GM23338 (cell line): ENCODE measurements around the gene ZFP92. TPM values are rescaled to one million over a fixed set of nuclear protein-coding genes. Genes with fewer than 3 reads are reported as not detected.

Source experiments
- ATAC-seq: fragments of 200-7000 bp; cut with Tn5 transposase; 3 replicates; pipeline ENCODE4 v1.9.1; 2020
- DNase-seq: peaks from one replicate; pipeline ENCODE4 v3.0.0-alpha.2; 2015; ENCODE audit warnings: low spot score
- H2AFZ ChIP-seq: fragments of 200-600 bp; sonication (generic); 2 replicates; pipeline ENCODE4 v1.8.0; 2016; ENCODE audit warnings: antibody characterized with exemption, mild to moderate bottlenecking, moderate library complexity
- H3F3A ChIP-seq: fragments of 200-600 bp; sonication (generic); replicated peaks from 2 replicates; pipeline ENCODE4 v1.8.0; 2017; ENCODE audit warnings: antibody characterized with exemption, mixed run types, low read depth
- H3K27ac ChIP-seq: fragments of 200-600 bp; sonication (generic); 2 replicates; pipeline ENCODE4 v1.6.1; 2016; ENCODE audit warnings: low read depth
- H3K27me3 ChIP-seq: fragments of 200-600 bp; sonication (generic); 2 replicates; pipeline ENCODE4 v1.8.0; 2016; ENCODE audit warnings: mild to moderate bottlenecking, mixed run types, moderate library complexity; ENCODE audit not compliant: insufficient read depth
- H3K36me3 ChIP-seq: fragments of 200-600 bp; sonication (generic); 2 replicates; pipeline ENCODE4 v1.8.0; 2016; ENCODE audit warnings: mild to moderate bottlenecking; ENCODE audit not compliant: insufficient read depth
- H3K4me1 ChIP-seq: fragments of 200-600 bp; sonication (generic); 2 replicates; pipeline ENCODE4 v1.8.0; 2016; ENCODE audit warnings: mild to moderate bottlenecking, moderate library complexity; ENCODE audit not compliant: insufficient read depth
- H3K4me2 ChIP-seq: fragments of 200-600 bp; sonication (generic); 2 replicates; pipeline ENCODE4 v1.7.1; 2017; ENCODE audit warnings: mixed run types
- H3K4me3 ChIP-seq: fragments of 200-600 bp; sonication (generic); 2 replicates; pipeline ENCODE4 v1.6.1; 2016; ENCODE audit warnings: mixed run types
- H3K79me2 ChIP-seq: fragments of 200-600 bp; sonication (generic); replicated peaks from 2 replicates; pipeline ENCODE4 v1.8.0; 2017; ENCODE audit warnings: mild to moderate bottlenecking; ENCODE audit not compliant: insufficient read depth
- H3K9me2 ChIP-seq: fragments of 200-600 bp; sonication (generic); 2 replicates; pipeline ENCODE4 v1.8.0; 2017; ENCODE audit not compliant: insufficient read depth
- H4K20me1 ChIP-seq: fragments of 200-600 bp; sonication (generic); replicated peaks from 2 replicates; pipeline ENCODE4 v1.8.0; 2017; ENCODE audit warnings: mild to moderate bottlenecking; ENCODE audit not compliant: insufficient read depth
- H3K27ac Mint-ChIP-seq: 2 replicates; pipeline ENCODE4 v1.8.0; 2020; ENCODE audit warnings: inconsistent platforms, mild to moderate bottlenecking, moderate library complexity, mixed read lengths
- H3K27me3 Mint-ChIP-seq: 3 replicates; pipeline ENCODE4 v1.8.0; 2022; ENCODE audit warnings: low read depth, mild to moderate bottlenecking, moderate library complexity, mixed read lengths, inconsistent platforms; ENCODE audit not compliant: insufficient read depth, poor library complexity
- H3K36me3 Mint-ChIP-seq: 3 replicates; pipeline ENCODE4 v1.8.0; 2021; ENCODE audit warnings: low read depth, mild to moderate bottlenecking, inconsistent platforms, moderate library complexity, mixed read lengths
- H3K4me1 Mint-ChIP-seq: 3 replicates; pipeline ENCODE4 v1.8.0; 2020; ENCODE audit warnings: mild to moderate bottlenecking, inconsistent platforms, mixed read lengths
- H3K4me3 Mint-ChIP-seq: 3 replicates; pipeline ENCODE4 v1.8.0; 2021; ENCODE audit warnings: moderate library complexity, mild to moderate bottlenecking, inconsistent platforms, mixed read lengths
- H3K9me3 Mint-ChIP-seq: 3 replicates; pipeline ENCODE4 v1.8.0; 2020; ENCODE audit warnings: moderate library complexity, mild to moderate bottlenecking, inconsistent platforms, mixed read lengths
- CREB1 ChIP-seq: fragments of 250-450 bp; sonication (Bioruptor Pico); IDR thresholded peaks from 2 replicates; pipeline ENCODE4 v1.5.0; 2020; ENCODE audit warnings: low read depth, mild to moderate bottlenecking, moderate library complexity
- CTCF ChIP-seq, 2 experiments: fragments of 200-600 bp in 1 of 2; sonication (generic) in 1 of 2; conservative IDR thresholded peaks; 2 replicates each; pipeline versions ENCODE4 v1.5.1 to v1.6.1; 2016 to 2017; ENCODE audit warnings: antibody characterized with exemption in 2 of 2, low read depth in 2 of 2, mild to moderate bottlenecking in 2 of 2, moderate library complexity in 1 of 2
- JUNB ChIP-seq: IDR thresholded peaks from one replicate; pipeline ENCODE4 v1.6.1; 2016; ENCODE audit warnings: antibody characterized with exemption; ENCODE audit not compliant: unreplicated experiment
- POLR2AphosphoS5 ChIP-seq: IDR thresholded peaks from 2 replicates; pipeline ENCODE4 v1.6.1; 2016; ENCODE audit warnings: antibody characterized with exemption, low read depth
- ZNF114 ChIP-seq: fragments of 250-450 bp; sonication (Bioruptor Pico); IDR thresholded peaks from 2 replicates; pipeline ENCODE4 v1.5.0; 2020; ENCODE audit warnings: mild to moderate bottlenecking, moderate library complexity
- polyA plus RNA-seq: library from polyadenylated mRNA; unstranded; fragments of >200 nt; fragmentation: Nextera tagmentation; extraction: Ambion mirVana; gene quantifications from 2 replicates; pipeline ENCODE4 v1.2.1, GENCODE V29; 2016
- total RNA-seq: library from RNA; depleted of rRNA; stranded (reverse); fragments of >200 nt; shearing (Covaris generic); gene quantifications from 2 replicates; pipeline ENCODE4 v1.2.3, GENCODE V29; 2014
- TF ChIP-seq, protein P1 (sequence below): IDR thresholded peaks from one replicate; pipeline ENCODE4 v1.6.1; 2018; ENCODE audit warnings: antibody characterized with exemption; ENCODE audit not compliant: unreplicated experiment
- TF ChIP-seq, protein P2 (sequence below): fragments of 250-450 bp; sonication (Bioruptor Pico); IDR thresholded peaks from 2 replicates; pipeline ENCODE4 v1.5.0; 2020; ENCODE audit warnings: mild to moderate bottlenecking, moderate library complexity

Gene ZFP92
- total and polyA plus RNA-seq, 2 experiments from 2014 or later, result 0.05 to 0.52 TPM

- Histone ChIP-seq H3K27ac (no peak overlapping the region), H3K36me3 (no peaks in the 10 kb centered on the region), H3K4me1 (no peaks in the 10 kb centered on the region), H3K4me3 (no peak overlapping the region), H3F3A (no peaks in the 10 kb centered on the region), H3K9me2 (no peaks in the 10 kb centered on the region), H2AFZ (no peak overlapping the region), H3K79me2 (no peaks in the 10 kb centered on the region), H3K4me2 (no peak overlapping the region), H3K27me3 (no peaks in the 10 kb centered on the region), H4K20me1 (no peaks in the 10 kb centered on the region)
- H3K4me1 Mint-ChIP-seq, result no peaks in the 10 kb centered on the region
- no peaks in the 10 kb centered on the region for H3K27me3 Mint-ChIP-seq
- ATAC-seq, result no peak
- H3K36me3 Mint-ChIP-seq, result no peaks in the 10 kb centered on the region
- TF ChIP-seq, protein P1, sequence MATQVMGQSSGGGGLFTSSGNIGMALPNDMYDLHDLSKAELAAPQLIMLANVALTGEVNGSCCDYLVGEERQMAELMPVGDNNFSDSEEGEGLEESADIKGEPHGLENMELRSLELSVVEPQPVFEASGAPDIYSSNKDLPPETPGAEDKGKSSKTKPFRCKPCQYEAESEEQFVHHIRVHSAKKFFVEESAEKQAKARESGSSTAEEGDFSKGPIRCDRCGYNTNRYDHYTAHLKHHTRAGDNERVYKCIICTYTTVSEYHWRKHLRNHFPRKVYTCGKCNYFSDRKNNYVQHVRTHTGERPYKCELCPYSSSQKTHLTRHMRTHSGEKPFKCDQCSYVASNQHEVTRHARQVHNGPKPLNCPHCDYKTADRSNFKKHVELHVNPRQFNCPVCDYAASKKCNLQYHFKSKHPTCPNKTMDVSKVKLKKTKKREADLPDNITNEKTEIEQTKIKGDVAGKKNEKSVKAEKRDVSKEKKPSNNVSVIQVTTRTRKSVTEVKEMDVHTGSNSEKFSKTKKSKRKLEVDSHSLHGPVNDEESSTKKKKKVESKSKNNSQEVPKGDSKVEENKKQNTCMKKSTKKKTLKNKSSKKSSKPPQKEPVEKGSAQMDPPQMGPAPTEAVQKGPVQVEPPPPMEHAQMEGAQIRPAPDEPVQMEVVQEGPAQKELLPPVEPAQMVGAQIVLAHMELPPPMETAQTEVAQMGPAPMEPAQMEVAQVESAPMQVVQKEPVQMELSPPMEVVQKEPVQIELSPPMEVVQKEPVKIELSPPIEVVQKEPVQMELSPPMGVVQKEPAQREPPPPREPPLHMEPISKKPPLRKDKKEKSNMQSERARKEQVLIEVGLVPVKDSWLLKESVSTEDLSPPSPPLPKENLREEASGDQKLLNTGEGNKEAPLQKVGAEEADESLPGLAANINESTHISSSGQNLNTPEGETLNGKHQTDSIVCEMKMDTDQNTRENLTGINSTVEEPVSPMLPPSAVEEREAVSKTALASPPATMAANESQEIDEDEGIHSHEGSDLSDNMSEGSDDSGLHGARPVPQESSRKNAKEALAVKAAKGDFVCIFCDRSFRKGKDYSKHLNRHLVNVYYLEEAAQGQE, result no peak
- TF ChIP-seq ZNF114 (CRISPR knock-in tag), result no peak
- no peak for TF ChIP-seq CTCF (conservative IDR thresholded peaks at IDR 0.05; ENCODE audit: low read depth in 2 of 2)
- TF ChIP-seq JUNB, result no peak
- DNase-seq, result no peak
- no peak overlapping the region for H3K4me3 Mint-ChIP-seq
- H3K9me3 Mint-ChIP-seq, result peaks cover 5% of the 10 kb centered on the region; the same call in 2 of the 3 replicates
- no peak overlapping the region for H3K27ac Mint-ChIP-seq
Measured at GRCh38 chrX:153433781-153434285, 22.6 kb downstream of the ZFP92 start.

GRCh38 chrX:153434801-153435200, 23.5 kb downstream of the ZFP92 start:
- no peak for ATAC-seq
- Mint-ChIP-seq H3K4me1 (no peaks in the 10 kb centered on the region), H3K36me3 (no peaks in the 10 kb centered on the region), H3K4me3 (no peak overlapping the region), H3K27ac (no peak overlapping the region), H3K27me3 (no peaks in the 10 kb centered on the region), H3K9me3 (peaks cover 5% of the 10 kb centered on the region; the same call in 2 of the 3 replicates)
- H3K36me3 ChIP-seq, result no peaks in the 10 kb centered on the region
- no peaks in the 10 kb centered on the region for H3K27me3 ChIP-seq
- H3K4me3 ChIP-seq, result no peak overlapping the region
- H2AFZ ChIP-seq, result no peak overlapping the region
- H3F3A ChIP-seq, result no peaks in the 10 kb centered on the region
- no peak overlapping the region for H3K27ac ChIP-seq
- H3K4me2 ChIP-seq, result no peak overlapping the region
- DNase-seq, result no peak
- H3K79me2 ChIP-seq, result no peaks in the 10 kb centered on the region
- H3K4me1 ChIP-seq, result no peaks in the 10 kb centered on the region
- no peaks in the 10 kb centered on the region for H3K9me2 ChIP-seq
- no peaks in the 10 kb centered on the region for H4K20me1 ChIP-seq
- TF ChIP-seq, protein P2, sequence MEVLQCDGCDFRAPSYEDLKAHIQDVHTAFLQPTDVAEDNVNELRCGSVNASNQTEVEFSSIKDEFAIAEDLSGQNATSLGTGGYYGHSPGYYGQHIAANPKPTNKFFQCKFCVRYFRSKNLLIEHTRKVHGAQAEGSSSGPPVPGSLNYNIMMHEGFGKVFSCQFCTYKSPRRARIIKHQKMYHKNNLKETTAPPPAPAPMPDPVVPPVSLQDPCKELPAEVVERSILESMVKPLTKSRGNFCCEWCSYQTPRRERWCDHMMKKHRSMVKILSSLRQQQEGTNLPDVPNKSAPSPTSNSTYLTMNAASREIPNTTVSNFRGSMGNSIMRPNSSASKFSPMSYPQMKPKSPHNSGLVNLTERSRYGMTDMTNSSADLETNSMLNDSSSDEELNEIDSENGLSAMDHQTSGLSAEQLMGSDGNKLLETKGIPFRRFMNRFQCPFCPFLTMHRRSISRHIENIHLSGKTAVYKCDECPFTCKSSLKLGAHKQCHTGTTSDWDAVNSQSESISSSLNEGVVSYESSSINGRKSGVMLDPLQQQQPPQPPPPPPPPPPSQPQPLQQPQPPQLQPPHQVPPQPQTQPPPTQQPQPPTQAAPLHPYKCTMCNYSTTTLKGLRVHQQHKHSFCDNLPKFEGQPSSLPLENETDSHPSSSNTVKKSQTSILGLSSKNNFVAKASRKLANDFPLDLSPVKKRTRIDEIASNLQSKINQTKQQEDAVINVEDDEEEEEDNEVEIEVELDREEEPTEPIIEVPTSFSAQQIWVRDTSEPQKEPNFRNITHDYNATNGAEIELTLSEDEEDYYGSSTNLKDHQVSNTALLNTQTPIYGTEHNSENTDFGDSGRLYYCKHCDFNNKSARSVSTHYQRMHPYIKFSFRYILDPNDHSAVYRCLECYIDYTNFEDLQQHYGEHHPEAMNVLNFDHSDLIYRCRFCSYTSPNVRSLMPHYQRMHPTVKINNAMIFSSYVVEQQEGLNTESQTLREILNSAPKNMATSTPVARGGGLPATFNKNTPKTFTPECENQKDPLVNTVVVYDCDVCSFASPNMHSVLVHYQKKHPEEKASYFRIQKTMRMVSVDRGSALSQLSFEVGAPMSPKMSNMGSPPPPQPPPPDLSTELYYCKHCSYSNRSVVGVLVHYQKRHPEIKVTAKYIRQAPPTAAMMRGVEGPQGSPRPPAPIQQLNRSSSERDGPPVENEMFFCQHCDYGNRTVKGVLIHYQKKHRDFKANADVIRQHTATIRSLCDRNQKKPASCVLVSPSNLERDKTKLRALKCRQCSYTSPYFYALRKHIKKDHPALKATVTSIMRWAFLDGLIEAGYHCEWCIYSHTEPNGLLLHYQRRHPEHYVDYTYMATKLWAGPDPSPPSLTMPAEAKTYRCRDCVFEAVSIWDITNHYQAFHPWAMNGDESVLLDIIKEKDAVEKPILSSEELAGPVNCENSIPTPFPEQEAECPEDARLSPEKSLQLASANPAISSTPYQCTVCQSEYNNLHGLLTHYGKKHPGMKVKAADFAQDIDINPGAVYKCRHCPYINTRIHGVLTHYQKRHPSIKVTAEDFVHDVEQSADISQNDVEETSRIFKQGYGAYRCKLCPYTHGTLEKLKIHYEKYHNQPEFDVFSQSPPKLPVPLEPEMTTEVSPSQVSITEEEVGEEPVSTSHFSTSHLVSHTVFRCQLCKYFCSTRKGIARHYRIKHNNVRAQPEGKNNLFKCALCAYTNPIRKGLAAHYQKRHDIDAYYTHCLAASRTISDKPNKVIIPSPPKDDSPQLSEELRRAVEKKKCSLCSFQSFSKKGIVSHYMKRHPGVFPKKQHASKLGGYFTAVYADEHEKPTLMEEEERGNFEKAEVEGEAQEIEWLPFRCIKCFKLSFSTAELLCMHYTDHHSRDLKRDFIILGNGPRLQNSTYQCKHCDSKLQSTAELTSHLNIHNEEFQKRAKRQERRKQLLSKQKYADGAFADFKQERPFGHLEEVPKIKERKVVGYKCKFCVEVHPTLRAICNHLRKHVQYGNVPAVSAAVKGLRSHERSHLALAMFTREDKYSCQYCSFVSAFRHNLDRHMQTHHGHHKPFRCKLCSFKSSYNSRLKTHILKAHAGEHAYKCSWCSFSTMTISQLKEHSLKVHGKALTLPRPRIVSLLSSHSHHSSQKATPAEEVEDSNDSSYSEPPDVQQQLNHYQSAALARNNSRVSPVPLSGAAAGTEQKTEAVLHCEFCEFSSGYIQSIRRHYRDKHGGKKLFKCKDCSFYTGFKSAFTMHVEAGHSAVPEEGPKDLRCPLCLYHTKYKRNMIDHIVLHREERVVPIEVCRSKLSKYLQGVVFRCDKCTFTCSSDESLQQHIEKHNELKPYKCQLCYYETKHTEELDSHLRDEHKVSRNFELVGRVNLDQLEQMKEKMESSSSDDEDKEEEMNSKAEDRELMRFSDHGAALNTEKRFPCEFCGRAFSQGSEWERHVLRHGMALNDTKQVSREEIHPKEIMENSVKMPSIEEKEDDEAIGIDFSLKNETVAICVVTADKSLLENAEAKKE (CRISPR knock-in tag), result no peak
- no peak for TF ChIP-seq CREB1
- TF ChIP-seq POLR2AphosphoS5, result no peak
